Gastrocnemius medialis (tissue), 4 donors: Measurements from ENCODE around the gene PSD4. TPM values are rescaled to one million over a fixed set of nuclear protein-coding genes. Genes with fewer than 3 reads are reported as not detected.

Source experiments
- ATAC-seq, 2 donors: fragments of 150-250 bp; one replicate each; pipeline ENCODE4 v1.9.1; 2016
- DNase-seq, 2 donors: peaks; one replicate each; pipeline ENCODE4 v3.0.0-alpha.2; 2019
- H3K27ac ChIP-seq, 4 donors: fragments of 200-600 bp; sonication (generic); 1 replicate in 1 of 4; 2 replicates in 3 of 4; pipeline ENCODE4 v1.5.1; 2016 to 2018; ENCODE audit warnings: mild to moderate bottlenecking in 2 of 4, moderate library complexity in 1 of 4
- H3K27me3 ChIP-seq, 3 donors: fragments of 200-600 bp; sonication (generic) in 2 of 3; 1 replicate in 1 of 3; 2 replicates in 2 of 3; pipeline versions ENCODE4 v1.5.1 to v1.6.0; 2016 to 2019; ENCODE audit warnings: mild to moderate bottlenecking in 1 of 3, moderate library complexity in 1 of 3
- H3K36me3 ChIP-seq, 2 donors: fragments of 200-600 bp; sonication (generic) in 1 of 2; one replicate each; pipeline ENCODE4 v1.5.1; 2017 to 2018
- H3K4me1 ChIP-seq, 2 donors: fragments of 200-600 bp; sonication (generic) in 1 of 2; one replicate each; pipeline ENCODE4 v1.5.1; 2016 to 2017; ENCODE audit warnings: mild to moderate bottlenecking in 2 of 2
- H3K4me3 ChIP-seq, 4 donors: fragments of 200-600 bp; sonication (generic) in 3 of 4; 1 replicate in 1 of 4; 2 replicates in 3 of 4; pipeline ENCODE4 v1.5.1; 2016 to 2019; ENCODE audit warnings: mild to moderate bottlenecking in 2 of 4
- H3K9me3 ChIP-seq, 3 donors: fragments of 200-600 bp; sonication (generic) in 2 of 3; 1 replicate in 1 of 3; 2 replicates in 2 of 3; pipeline ENCODE4 v1.5.1; 2016 to 2019
- POLR2A ChIP-seq, 2 donors: fragments of 450-650 bp; IDR thresholded peaks; one replicate each; pipeline ENCODE4 v1.6.1; 2017; ENCODE audit warnings: antibody characterized with exemption in 2 of 2, mild to moderate bottlenecking in 2 of 2, moderate library complexity in 2 of 2
- in situ Hi-C, 4 donors: fragments of 200-750 bp; cut with MboI; loops; one replicate each; pipeline versions ENCODE4 v1.15.0 to v1.8.0; 2017; ENCODE audit warnings: low sequenced_read_pairs in 4 of 4
- intact Hi-C: fragments of 100-400 bp; cut with DNase I; formaldehyde crosslinking; loops from one replicate; pipeline ENCODE4 v1.15.1; 2023; ENCODE audit warnings: low total_unique reads
- total RNA-seq, 4 donors: library from RNA; depleted of rRNA; stranded (reverse); fragments of >200 nt; gene quantifications; one replicate each; pipeline versions ENCODE4 v1.1.0 to v1.2.3, GENCODE V29; 2016
- TF ChIP-seq, protein P1 (sequence below), 5 experiments: fragments of 450-650 bp in 3 of 5; fragments of 200-600 bp in 2 of 5; sonication (generic) in 2 of 5; IDR thresholded peaks in 4 of 5; conservative IDR thresholded peaks in 1 of 5; 1 replicate in 4 of 5; 2 replicates in 1 of 5; pipeline ENCODE4 v1.5.1; 2016 to 2019; ENCODE audit warnings: antibody characterized with exemption in 5 of 5, mild to moderate bottlenecking in 3 of 5, moderate library complexity in 3 of 5

Gene PSD4
- total RNA-seq, 4 donors from 2014 or later: 0.32 to 1.3 (median 1.2) TPM

DNA sequence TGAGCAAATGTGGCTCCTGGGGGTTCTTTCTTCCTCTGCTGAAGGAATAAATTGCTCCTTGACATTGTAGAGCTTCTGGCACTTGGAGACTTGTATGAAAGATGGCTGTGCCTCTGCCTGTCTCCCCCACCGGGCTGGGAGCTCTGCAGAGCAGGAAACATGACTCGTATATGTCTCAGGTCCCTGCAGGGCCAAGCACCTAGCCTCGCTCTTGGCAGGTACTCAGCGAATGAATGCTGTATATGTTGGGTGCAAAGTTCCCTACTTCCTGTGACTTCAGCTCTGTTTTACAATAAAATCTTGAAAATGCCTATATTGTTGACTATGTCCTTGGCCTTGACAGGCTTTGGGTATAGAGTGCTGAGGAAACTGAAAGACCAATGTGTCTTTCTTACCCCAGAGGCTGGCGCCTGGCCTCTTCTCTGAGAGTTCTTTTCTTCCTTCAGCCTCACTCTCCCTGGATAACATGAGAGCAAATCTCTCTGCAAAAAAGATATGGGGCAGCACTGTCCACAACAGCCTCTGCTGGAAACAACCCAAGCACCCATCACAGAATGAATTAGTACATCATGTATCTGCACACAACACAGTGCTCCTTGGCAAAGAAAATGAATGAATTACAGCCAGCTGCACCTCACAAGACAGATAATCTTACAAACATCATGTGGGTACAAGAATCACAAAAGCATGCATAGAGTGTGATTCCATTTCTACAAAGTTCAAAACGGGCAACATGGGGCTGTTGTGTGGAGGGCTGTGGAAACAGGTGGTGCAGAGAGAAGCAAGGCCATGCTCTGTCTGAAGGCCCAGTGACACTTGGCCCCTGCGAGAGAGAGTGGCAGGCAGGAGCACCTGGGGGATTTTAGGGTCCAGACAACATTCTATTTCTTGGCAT lies 39.8 kb upstream of the PSD4 start:
- ATAC-seq (no peak), DNase-seq (no peak)
- no peaks in the 10 kb centered on the region for H3K27me3 ChIP-seq
- intact Hi-C loops: no loop called here
- H3K36me3 ChIP-seq: no peaks in the 10 kb centered on the region
- TF ChIP-seq, protein P1, sequence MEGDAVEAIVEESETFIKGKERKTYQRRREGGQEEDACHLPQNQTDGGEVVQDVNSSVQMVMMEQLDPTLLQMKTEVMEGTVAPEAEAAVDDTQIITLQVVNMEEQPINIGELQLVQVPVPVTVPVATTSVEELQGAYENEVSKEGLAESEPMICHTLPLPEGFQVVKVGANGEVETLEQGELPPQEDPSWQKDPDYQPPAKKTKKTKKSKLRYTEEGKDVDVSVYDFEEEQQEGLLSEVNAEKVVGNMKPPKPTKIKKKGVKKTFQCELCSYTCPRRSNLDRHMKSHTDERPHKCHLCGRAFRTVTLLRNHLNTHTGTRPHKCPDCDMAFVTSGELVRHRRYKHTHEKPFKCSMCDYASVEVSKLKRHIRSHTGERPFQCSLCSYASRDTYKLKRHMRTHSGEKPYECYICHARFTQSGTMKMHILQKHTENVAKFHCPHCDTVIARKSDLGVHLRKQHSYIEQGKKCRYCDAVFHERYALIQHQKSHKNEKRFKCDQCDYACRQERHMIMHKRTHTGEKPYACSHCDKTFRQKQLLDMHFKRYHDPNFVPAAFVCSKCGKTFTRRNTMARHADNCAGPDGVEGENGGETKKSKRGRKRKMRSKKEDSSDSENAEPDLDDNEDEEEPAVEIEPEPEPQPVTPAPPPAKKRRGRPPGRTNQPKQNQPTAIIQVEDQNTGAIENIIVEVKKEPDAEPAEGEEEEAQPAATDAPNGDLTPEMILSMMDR (IDR thresholded peaks at IDR 0.05 in 4 of 5, conservative IDR thresholded peaks at IDR 0.05 in 1 of 5): no peak
- no peaks in the 10 kb centered on the region for H3K4me1 ChIP-seq
- H3K4me3 ChIP-seq: no peak overlapping the region
- no peaks in the 10 kb centered on the region for H3K9me3 ChIP-seq
- H3K27ac ChIP-seq: no peak overlapping the region
- in situ Hi-C loops: no loop called here

DNA sequence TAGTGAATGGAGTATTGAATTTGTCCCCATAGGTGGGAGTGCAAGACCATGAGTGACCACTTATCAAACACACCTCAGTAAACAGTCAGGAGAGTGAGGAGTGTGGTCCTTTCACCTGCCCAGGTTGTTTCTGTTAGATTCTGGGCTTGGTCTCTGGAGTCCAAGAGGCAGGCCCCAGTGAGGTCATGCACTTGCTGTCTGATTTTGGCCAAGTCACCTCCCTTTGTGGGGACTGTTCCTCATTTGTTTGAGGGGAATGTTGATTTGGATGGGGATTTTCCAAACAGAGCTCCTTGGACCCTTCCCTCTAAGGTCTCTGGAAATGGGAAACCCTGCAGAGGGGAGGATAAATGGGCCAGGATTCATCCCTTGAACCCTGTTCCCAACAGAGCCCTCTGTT lies 39.1 kb upstream of the PSD4 start:
- no peaks in the 10 kb centered on the region for H3K36me3 ChIP-seq
- no peak for ATAC-seq
- in situ Hi-C loops: loop anchor here in 1 of 4 donors (5.0 kb wide), 1 partner anchor 243 kb away; no protein-coding TSS in a partner anchor
- H3K4me1 ChIP-seq: no peaks in the 10 kb centered on the region
- no peak overlapping the region for H3K4me3 ChIP-seq
- DNase-seq: no peak
- H3K27ac ChIP-seq: no peak overlapping the region
- no peaks in the 10 kb centered on the region for H3K9me3 ChIP-seq
- TF ChIP-seq, protein P1 (IDR thresholded peaks at IDR 0.05 in 4 of 5, conservative IDR thresholded peaks at IDR 0.05 in 1 of 5): no peak
- no peak for TF ChIP-seq POLR2A (IDR thresholded peaks at IDR 0.05)
- intact Hi-C loops: loop anchor here (5.0 kb wide), 1 partner anchor 253 kb away; no protein-coding TSS in a partner anchor
- no peaks in the 10 kb centered on the region for H3K27me3 ChIP-seq

DNA sequence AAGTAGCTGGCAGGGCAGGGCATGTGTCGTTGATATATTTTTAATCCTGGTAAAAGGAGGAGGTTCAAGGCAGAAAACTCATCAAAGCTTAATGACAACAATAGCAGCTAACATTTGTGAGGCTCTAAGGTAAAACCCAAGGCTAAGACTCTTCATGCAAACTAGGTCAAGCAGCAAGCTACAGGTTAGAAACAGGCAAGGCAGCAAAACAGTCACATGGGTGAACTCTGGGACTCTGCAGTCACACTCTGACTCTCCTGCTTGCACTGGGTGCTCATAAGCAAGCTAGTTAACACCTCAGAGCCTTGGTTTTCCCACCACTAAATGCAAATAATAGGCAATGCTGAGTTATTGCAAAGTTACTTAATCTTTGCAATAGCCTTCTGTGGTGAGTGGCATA lies 38.5 kb upstream of the PSD4 start:
- no peak for DNase-seq
- intact Hi-C loops (loop anchor here (5.0 kb wide), 1 partner anchor 252 kb away; no protein-coding TSS in a partner anchor), in situ Hi-C loops (loop anchor here in 1 of 4 donors (5.0 kb wide), 1 partner anchor 242 kb away; no protein-coding TSS in a partner anchor)
- Histone ChIP-seq H3K36me3 (no peaks in the 10 kb centered on the region), H3K4me1 (no peaks in the 10 kb centered on the region), H3K9me3 (no peaks in the 10 kb centered on the region), H3K4me3 (no peak overlapping the region), H3K27ac (no peak overlapping the region), H3K27me3 (no peaks in the 10 kb centered on the region)
- no peak for ATAC-seq
- TF ChIP-seq, protein P1 (IDR thresholded peaks at IDR 0.05 in 4 of 5, conservative IDR thresholded peaks at IDR 0.05 in 1 of 5): no peak
- no peak for TF ChIP-seq POLR2A (IDR thresholded peaks at IDR 0.05)

DNA sequence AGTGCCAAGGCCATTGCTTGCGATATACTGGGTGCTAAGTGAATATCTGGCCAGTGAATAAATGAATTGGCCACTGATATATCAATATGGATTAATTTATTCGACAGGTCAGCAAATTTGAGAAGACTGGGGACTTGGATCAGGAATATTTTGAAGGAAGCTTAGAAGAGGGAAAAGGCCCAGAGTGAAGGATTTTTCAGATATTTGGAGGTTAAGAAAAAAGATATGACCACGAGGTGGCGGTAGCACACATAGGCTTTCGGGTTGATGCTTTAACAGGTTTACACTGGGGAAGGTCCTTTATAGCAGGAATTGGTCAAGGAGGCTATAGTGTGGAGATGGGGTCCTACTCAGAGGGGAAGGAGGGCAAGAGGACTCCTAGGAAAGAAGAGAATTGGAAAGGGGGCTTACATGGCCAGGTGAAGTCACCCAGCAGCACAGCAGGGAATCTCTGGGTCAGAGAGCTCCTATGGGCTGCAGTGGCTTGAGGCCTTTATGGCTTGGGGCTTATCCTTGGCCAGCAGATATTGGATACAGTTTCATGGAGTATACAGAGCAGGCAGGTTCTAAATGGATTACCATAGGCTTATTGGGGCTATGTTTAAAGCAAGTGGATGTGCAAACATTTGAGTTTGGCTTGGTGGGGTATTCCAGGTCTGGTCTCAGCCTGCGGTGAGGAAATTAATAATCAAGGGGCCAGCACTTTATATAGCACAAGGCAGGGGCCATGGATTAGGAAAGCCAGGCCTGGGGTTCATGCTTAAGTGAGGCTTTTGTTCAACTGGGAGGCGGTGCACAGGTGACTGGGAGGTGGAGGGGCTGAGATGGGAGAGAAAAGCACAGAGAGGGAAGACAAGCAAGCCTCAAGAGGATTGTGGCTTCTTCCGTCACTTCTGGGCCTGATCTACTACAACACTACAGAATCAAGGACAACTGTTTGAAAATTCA lies 36.7 kb upstream of the PSD4 start:
- ATAC-seq (no peak), DNase-seq (no peak)
- no peak overlapping the region for H3K27ac ChIP-seq
- H3K4me3 ChIP-seq: no peak overlapping the region
- in situ Hi-C loops (loop anchor here in 1 of 4 donors (5.0 kb wide), 1 partner anchor 240 kb away; no protein-coding TSS in a partner anchor), intact Hi-C loops (loop anchor here (5.0 kb wide), 1 partner anchor 250 kb away; no protein-coding TSS in a partner anchor)
- TF ChIP-seq POLR2A (IDR thresholded peaks at IDR 0.05): no peak
- TF ChIP-seq, protein P1 (IDR thresholded peaks at IDR 0.05 in 4 of 5, conservative IDR thresholded peaks at IDR 0.05 in 1 of 5): peak in 1 of 5 experiments; percentile 39
- no peaks in the 10 kb centered on the region for H3K9me3 ChIP-seq
- no peaks in the 10 kb centered on the region for H3K27me3 ChIP-seq
- no peaks in the 10 kb centered on the region for H3K4me1 ChIP-seq
- H3K36me3 ChIP-seq: no peaks in the 10 kb centered on the region
